Neuronal stem cell (in vitro differentiated cells): Measurements from ENCODE around the gene LMNA.
"Not testable (repeated sequence)": the region's sequence is repeated elsewhere in the genome, so short reads cannot be mapped to it uniquely, and the experiment has no call there.

Experiments used
- DNase-seq: peaks from one replicate; pipeline ENCODE4 v3.0.0-alpha.2; 2013; ENCODE audit warnings: low spot score
- H2AFZ ChIP-seq: one replicate; pipeline ENCODE4 v1.6.1; 2013; ENCODE audit warnings: mild to moderate bottlenecking, low read length, inconsistent platforms
- H2AK5ac ChIP-seq: 2 replicates; pipeline ENCODE4 v1.6.1; 2013; ENCODE audit warnings: low read depth, mild to moderate bottlenecking, inconsistent platforms, low read length, moderate library complexity, mixed read lengths
- H2BK120ac ChIP-seq: 2 replicates; pipeline ENCODE4 v1.6.1; 2013; ENCODE audit warnings: low read depth, mild to moderate bottlenecking, inconsistent platforms, low read length, moderate library complexity, mixed read lengths
- H2BK12ac ChIP-seq: one replicate; pipeline ENCODE4 v1.6.1; 2013; ENCODE audit warnings: low read length, inconsistent platforms
- H2BK15ac ChIP-seq: 2 replicates; pipeline ENCODE4 v1.6.1; 2013; ENCODE audit warnings: mild to moderate bottlenecking, low read length, inconsistent platforms, mixed read lengths
- H2BK5ac ChIP-seq: one replicate; pipeline ENCODE4 v1.6.1; 2013; ENCODE audit warnings: inconsistent platforms, mild to moderate bottlenecking, low read length, moderate library complexity
- H3K14ac ChIP-seq: one replicate; pipeline ENCODE4 v1.6.1; 2013; ENCODE audit warnings: low read length, inconsistent platforms
- H3K18ac ChIP-seq: 2 replicates; pipeline ENCODE4 v1.6.1; 2013; ENCODE audit warnings: low read length, inconsistent platforms
- H3K23ac ChIP-seq: 2 replicates; pipeline ENCODE4 v1.6.1; 2013; ENCODE audit warnings: low read depth, mild to moderate bottlenecking, mixed read lengths, low read length, inconsistent platforms; ENCODE audit not compliant: poor library complexity
- H3K27ac ChIP-seq: replicated peaks from 3 replicates; pipeline ENCODE4 v1.5.1; 2013; ENCODE audit warnings: low read length, inconsistent platforms
- H3K27me3 ChIP-seq, 3 experiments: 2 replicates each; pipeline ENCODE4 v1.6.1; 2013; ENCODE audit warnings: low read length in 3 of 3, mild to moderate bottlenecking in 2 of 3, inconsistent platforms in 1 of 3, low read depth in 1 of 3, mixed read lengths in 1 of 3, moderate library complexity in 1 of 3; ENCODE audit not compliant: control insufficient read depth in 3 of 3, insufficient read depth in 3 of 3
- H3K36me3 ChIP-seq, 2 donors: replicated peaks in 1 of 2; 2 replicates each; pipeline ENCODE4 v1.6.1; 2013; ENCODE audit warnings: low read length in 2 of 2; ENCODE audit not compliant: control insufficient read depth in 2 of 2, insufficient read depth in 2 of 2
- H3K4ac ChIP-seq: 2 replicates; pipeline ENCODE4 v1.6.1; 2013; ENCODE audit warnings: inconsistent platforms, mild to moderate bottlenecking, low read length, moderate library complexity
- H3K4me1 ChIP-seq, 2 donors: 1 replicate in 1 of 2; 2 replicates in 1 of 2; pipeline ENCODE4 v1.6.1; 2013; ENCODE audit warnings: low read length in 2 of 2, low read depth in 1 of 2; ENCODE audit not compliant: control insufficient read depth in 2 of 2, insufficient read depth in 1 of 2
- H3K4me2 ChIP-seq: one replicate; pipeline ENCODE4 v1.6.1; 2013; ENCODE audit warnings: mild to moderate bottlenecking, low read length, inconsistent platforms; ENCODE audit not compliant: insufficient read depth, poor library complexity, severe bottlenecking
- H3K4me3 ChIP-seq, 2 donors: 2 replicates each; pipeline ENCODE4 v1.5.1; 2013; ENCODE audit warnings: low read length in 2 of 2, mild to moderate bottlenecking in 2 of 2, inconsistent platforms in 1 of 2, moderate library complexity in 1 of 2
- H3K79me1 ChIP-seq: one replicate; pipeline ENCODE4 v1.6.1; 2013; ENCODE audit warnings: low read depth, mild to moderate bottlenecking, inconsistent platforms, low read length, moderate library complexity
- H3K9ac ChIP-seq: one replicate; pipeline ENCODE4 v1.6.1; 2013; ENCODE audit warnings: mild to moderate bottlenecking, low read depth, low read length, inconsistent platforms; ENCODE audit not compliant: poor library complexity
- H3K9me3 ChIP-seq, 2 donors: replicated peaks in 1 of 2; 2 replicates each; pipeline versions ENCODE3 to v1.6.1; 2013; ENCODE audit warnings: low read length in 2 of 2, mild to moderate bottlenecking in 2 of 2, inconsistent platforms in 1 of 2, low read depth in 1 of 2, mixed read lengths in 1 of 2, moderate library complexity in 1 of 2; ENCODE audit not compliant: control insufficient read depth in 2 of 2, insufficient read depth in 1 of 2
- H4K8ac ChIP-seq: one replicate; pipeline ENCODE4 v1.6.1; 2013; ENCODE audit warnings: low read depth, mild to moderate bottlenecking, inconsistent platforms, low read length, moderate library complexity
- H4K91ac ChIP-seq: one replicate; pipeline ENCODE4 v1.6.1; 2013; ENCODE audit warnings: low read length, low read depth, mild to moderate bottlenecking, inconsistent platforms; ENCODE audit not compliant: poor library complexity
- WGBS, 2 donors: extraction: QIAGEN DNeasy Blood & Tissue Kit; methylation state at CpG; one replicate each; pipeline ENCODE4 v1.1.7; 2013; ENCODE audit warnings: missing lambda C conversion rate in 2 of 2, mixed read lengths in 1 of 2; ENCODE audit not compliant: insufficient read length in 2 of 2, insufficient replicate concordance in 1 of 2; ENCODE audit errors: extremely low coverage in 2 of 2; 5-methylcytosine and 5-hydroxymethylcytosine counted together

The LMNA gene

DNA sequence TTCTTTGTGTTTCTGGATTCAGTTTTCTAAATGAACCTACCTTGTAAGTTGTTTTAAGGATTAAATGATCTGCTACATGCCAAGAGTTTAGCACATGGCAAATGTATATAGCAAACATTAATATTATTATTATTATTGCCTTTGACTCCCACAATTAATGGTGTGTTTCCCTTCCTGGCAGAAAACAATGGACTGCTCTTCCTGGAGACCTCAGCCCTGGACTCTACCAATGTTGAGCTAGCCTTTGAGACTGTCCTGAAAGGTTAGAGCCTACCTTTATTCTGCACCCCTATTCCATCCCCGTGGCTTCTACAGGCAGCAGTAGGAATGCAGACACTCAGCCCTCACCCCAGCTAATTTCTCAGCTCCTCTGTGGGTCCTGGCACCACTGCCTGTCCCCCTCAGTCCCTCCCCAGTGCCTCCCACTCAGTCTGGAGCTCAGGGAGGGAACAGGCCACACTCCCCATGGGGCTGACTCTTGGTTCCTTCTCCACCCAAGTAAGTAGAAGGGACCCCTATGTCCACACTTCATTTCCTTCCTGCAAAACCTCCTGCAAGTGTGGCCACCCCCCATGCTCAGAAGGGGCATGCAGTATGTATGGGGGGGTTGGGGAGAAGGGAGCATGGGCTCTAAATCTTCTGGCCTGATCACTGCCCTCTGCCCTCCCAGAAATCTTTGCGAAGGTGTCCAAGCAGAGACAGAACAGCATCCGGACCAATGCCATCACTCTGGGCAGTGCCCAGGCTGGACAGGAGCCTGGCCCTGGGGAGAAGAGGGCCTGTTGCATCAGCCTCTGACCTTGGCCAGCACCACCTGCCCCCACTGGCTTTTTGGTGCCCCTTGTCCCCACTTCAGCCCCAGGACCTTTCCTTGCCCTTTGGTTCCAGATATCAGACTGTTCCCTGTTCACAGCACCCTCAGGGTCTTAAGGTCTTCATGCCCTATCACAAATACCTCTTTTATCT lies 44.7 kb upstream of the LMNA start:
- peak overlapping the region; percentile 78 for H3K18ac ChIP-seq
- peaks cover 27 to 34% of the 10 kb centered on the region in 2 donors for H3K4me1 ChIP-seq
- no peak for DNase-seq
- no peak overlapping the region for H2BK15ac ChIP-seq
- H2AFZ ChIP-seq, result no peak overlapping the region
- H3K27me3 ChIP-seq, result no peaks in the 10 kb centered on the region
- peak overlapping the region; percentile 44 for H3K27ac ChIP-seq
- no peak overlapping the region for H3K23ac ChIP-seq
- peaks cover 2 to 32% of the 10 kb centered on the region in 2 donors for H3K36me3 ChIP-seq
- peak overlapping the region; percentile 16 for H2AK5ac ChIP-seq
- H3K4me3 ChIP-seq, result no peak overlapping the region
- H4K8ac ChIP-seq, result no peak overlapping the region
- WGBS, 2 donors, result no CpG with 5 or more reads among the region's 3 CpGs
- H2BK5ac ChIP-seq, result no peak overlapping the region
- no peak overlapping the region for H3K4ac ChIP-seq
- no peak overlapping the region for H2BK12ac ChIP-seq
- H3K9ac ChIP-seq, result no peak overlapping the region
- no peak overlapping the region for H3K4me2 ChIP-seq
- H3K79me1 ChIP-seq, result peaks cover 6% of the 10 kb centered on the region
- no peak overlapping the region for H3K14ac ChIP-seq
- no peaks in the 10 kb centered on the region for H3K9me3 ChIP-seq
- no peak overlapping the region for H4K91ac ChIP-seq
- no peak overlapping the region for H2BK120ac ChIP-seq

- no CpG with 5 or more reads among the region's 4 CpGs for WGBS, 2 donors
- Histone ChIP-seq H2BK120ac (no peak overlapping the region), H3K27me3 (no peaks in the 10 kb centered on the region), H2AFZ (no peak overlapping the region), H4K91ac (no peak overlapping the region), H3K18ac (peak overlapping the region; percentile 81), H3K4ac (no peak overlapping the region), H2BK5ac (no peak overlapping the region), H3K9me3 (no peaks in the 10 kb centered on the region), H3K4me2 (peak overlapping the region; percentile 19), H2BK15ac (no peak overlapping the region), H2AK5ac (no peak overlapping the region), H2BK12ac (no peak overlapping the region), H3K4me1 (peaks cover 31 to 42% of the 10 kb centered on the region in 2 donors), H4K8ac (no peak overlapping the region), H3K9ac (peak overlapping the region; percentile 45), H3K79me1 (peaks cover 6% of the 10 kb centered on the region), H3K36me3 (peaks cover 5 to 40% of the 10 kb centered on the region in 2 donors), H3K23ac (peak overlapping the region; percentile 34), H3K27ac (no peak overlapping the region), H3K4me3 (no peak overlapping the region), H3K14ac (no peak overlapping the region)
- DNase-seq, result no peak
Measured at GRCh38 chr1:156070548-156070947, 44.0 kb upstream of the LMNA start.

DNA sequence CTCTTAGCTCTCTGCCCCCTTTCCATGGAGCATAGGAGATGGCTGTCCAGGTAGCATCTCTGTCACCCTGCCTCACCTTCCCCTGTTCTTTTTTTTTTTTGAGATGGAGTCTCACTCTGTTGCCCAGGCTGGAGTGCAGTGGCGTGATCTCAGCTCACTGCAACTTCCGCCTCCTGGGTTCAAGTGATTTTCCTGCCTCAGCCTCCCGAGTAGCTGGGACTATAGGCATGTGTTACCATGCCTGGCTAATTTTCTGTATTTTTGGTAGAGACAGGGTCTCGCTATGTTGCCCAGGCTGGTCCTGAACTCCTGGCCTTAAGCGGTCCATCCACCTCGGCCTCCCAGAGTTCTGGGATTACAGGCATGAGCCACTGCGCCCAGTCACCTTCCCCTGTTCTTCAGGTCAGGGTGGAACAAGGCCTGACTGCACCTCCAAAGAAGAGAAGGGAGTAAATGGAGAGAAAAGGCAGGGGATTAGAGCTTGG lies 43.1 kb upstream of the LMNA start:
- not testable (repeated sequence) for H3K4me3 ChIP-seq, H3K9me3 ChIP-seq, H3K79me1 ChIP-seq, H2AFZ ChIP-seq, H3K27me3 ChIP-seq, H3K14ac ChIP-seq, DNase-seq, H2AK5ac ChIP-seq, H2BK12ac ChIP-seq, H3K9ac ChIP-seq, H3K4me2 ChIP-seq, H3K4ac ChIP-seq, H2BK120ac ChIP-seq, H2BK5ac ChIP-seq, H4K8ac ChIP-seq, H3K23ac ChIP-seq, H3K18ac ChIP-seq, H4K91ac ChIP-seq, H2BK15ac ChIP-seq
- no CpG with 5 or more reads among the region's 7 CpGs for WGBS, 2 donors
- peaks cover 5 to 48% of the 10 kb centered on the region in 2 donors for H3K36me3 ChIP-seq
- H3K27ac ChIP-seq, result peak overlapping the region; percentile 41
- peaks cover 36 to 44% of the 10 kb centered on the region in 2 donors for H3K4me1 ChIP-seq

DNA sequence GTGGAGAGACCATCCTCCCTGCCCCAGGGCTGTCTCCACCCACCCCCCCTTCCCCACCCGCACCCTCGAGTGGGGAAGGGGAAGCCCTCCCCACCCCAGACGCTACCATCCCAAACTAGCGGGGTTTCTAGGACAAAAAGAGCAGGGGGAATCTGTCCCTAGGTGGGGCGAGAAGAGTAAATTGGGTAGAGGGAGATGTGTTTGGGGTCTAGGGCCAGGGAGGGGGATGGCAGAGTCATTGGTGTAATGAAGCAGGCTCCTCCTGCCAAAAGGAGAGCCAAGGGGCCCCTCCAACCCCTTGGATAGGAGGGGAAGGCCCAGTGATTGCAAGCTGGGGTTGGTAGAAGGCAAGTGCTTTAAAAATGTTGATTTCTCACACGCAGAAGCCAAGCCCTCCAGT lies 42.3 kb upstream of the LMNA start:
- Histone ChIP-seq H3K18ac (no peak overlapping the region), H3K4me2 (no peak overlapping the region), H3K27me3 (no peaks in the 10 kb centered on the region), H2BK15ac (no peak overlapping the region), H3K4ac (no peak overlapping the region), H2AFZ (no peak overlapping the region), H3K14ac (no peak overlapping the region), H3K4me3 (no peak overlapping the region), H4K91ac (no peak overlapping the region), H2BK5ac (no peak overlapping the region), H3K79me1 (peaks cover 6% of the 10 kb centered on the region), H3K4me1 (peaks cover 40 to 51% of the 10 kb centered on the region in 2 donors), H3K36me3 (peaks cover 10 to 57% of the 10 kb centered on the region in 2 donors), H2AK5ac (no peak overlapping the region), H2BK120ac (no peak overlapping the region), H3K9ac (no peak overlapping the region), H3K27ac (no peak overlapping the region), H3K9me3 (no peaks in the 10 kb centered on the region), H4K8ac (no peak overlapping the region), H3K23ac (no peak overlapping the region), H2BK12ac (no peak overlapping the region)
- no peak for DNase-seq
- no CpG with 5 or more reads among the region's 6 CpGs for WGBS, 2 donors
